Kidney epithelial cell (primary cell): ENCODE measurements around the gene NPB. TPM values are rescaled to one million over a fixed set of nuclear protein-coding genes. Genes with fewer than 3 reads are reported as not detected.

Experiments
- DNase-seq: peaks from one replicate; pipeline ENCODE4 v3.0.0-alpha.2; 2010; ENCODE audit warnings: low read depth
- H3K27me3 ChIP-seq: 2 replicates; pipeline ENCODE4 v1.6.0; 2011; ENCODE audit warnings: low read length; ENCODE audit not compliant: control insufficient read depth, insufficient read depth
- H3K36me3 ChIP-seq: 2 replicates; pipeline ENCODE4 v1.5.1; 2011; ENCODE audit warnings: low read length; ENCODE audit not compliant: control insufficient read depth, insufficient read depth
- H3K4me3 ChIP-seq: 2 replicates; pipeline ENCODE4 v1.5.1; 2011; ENCODE audit warnings: low read depth, mild to moderate bottlenecking, control low read depth, low read length
- total RNA-seq: library from RNA; depleted of rRNA; stranded (reverse); fragments of >200 nt; gene quantifications from 2 replicates; pipeline ENCODE4 v1.2.3, GENCODE V29; 2015
- TF ChIP-seq, protein P1 (sequence below): IDR thresholded peaks from 2 replicates; pipeline ENCODE4 v1.5.1; 2011; ENCODE audit warnings: mild to moderate bottlenecking, moderate library complexity, low read length, control low read depth, inconsistent platforms; ENCODE audit not compliant: insufficient read depth, poor library complexity, severe bottlenecking

The NPB gene
- total RNA-seq, 1 donor from 2014 or later = 1.9 TPM

DNA sequence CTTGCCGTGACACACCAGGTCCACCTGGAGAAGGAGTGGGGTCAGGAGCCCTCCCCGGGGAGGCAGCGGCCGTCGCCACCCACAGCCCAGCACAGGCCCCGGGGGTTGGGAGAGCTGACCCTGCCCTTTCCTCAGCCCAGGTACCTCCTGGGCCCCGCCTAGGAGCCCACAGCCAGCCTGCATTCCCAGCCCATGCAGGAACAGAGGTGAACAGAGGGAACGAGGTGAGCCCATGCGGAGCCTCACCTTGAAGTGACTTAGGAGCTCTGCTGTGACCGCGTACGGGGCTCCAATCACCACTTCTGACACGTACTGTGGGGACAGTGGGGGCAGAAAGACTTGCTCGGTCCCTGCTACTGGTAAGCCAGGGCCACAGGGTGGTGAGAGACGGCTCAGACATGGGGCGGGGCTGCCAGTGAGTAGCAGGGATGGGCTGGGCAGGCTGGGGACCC is 3.4 kb downstream of the NPB start:
- Histone ChIP-seq H3K36me3 (no peaks in the 10 kb centered on the region), H3K4me3 (no peak overlapping the region), H3K27me3 (peaks cover 13% of the 10 kb centered on the region)
- no peak for DNase-seq
- TF ChIP-seq, protein P1, sequence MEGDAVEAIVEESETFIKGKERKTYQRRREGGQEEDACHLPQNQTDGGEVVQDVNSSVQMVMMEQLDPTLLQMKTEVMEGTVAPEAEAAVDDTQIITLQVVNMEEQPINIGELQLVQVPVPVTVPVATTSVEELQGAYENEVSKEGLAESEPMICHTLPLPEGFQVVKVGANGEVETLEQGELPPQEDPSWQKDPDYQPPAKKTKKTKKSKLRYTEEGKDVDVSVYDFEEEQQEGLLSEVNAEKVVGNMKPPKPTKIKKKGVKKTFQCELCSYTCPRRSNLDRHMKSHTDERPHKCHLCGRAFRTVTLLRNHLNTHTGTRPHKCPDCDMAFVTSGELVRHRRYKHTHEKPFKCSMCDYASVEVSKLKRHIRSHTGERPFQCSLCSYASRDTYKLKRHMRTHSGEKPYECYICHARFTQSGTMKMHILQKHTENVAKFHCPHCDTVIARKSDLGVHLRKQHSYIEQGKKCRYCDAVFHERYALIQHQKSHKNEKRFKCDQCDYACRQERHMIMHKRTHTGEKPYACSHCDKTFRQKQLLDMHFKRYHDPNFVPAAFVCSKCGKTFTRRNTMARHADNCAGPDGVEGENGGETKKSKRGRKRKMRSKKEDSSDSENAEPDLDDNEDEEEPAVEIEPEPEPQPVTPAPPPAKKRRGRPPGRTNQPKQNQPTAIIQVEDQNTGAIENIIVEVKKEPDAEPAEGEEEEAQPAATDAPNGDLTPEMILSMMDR = no peak

DNA sequence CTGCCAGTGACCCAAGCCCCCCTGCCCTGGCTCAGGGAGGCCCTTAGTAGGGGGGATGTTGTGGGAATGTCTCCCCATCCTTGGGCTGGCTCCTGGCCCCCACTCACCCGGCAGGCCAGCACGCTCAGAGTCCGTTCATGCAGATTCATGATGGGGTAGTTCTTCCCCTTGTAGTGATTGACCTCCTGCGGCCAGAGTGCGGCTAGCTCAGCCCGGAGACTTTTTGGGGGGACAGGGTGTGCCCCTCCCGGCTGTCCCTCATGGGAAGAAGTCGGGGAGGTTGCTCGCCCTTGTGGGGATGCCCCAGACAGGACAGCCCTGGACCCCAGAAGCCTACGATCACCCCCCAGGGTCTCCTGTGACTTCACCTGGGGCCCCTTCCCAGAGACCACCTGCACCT is 4.0 kb downstream of the NPB start:
- DNase-seq = no peak
- Histone ChIP-seq H3K27me3 (peaks cover 13% of the 10 kb centered on the region), H3K4me3 (no peak overlapping the region), H3K36me3 (no peaks in the 10 kb centered on the region)
- TF ChIP-seq, protein P1 = no peak

DNA sequence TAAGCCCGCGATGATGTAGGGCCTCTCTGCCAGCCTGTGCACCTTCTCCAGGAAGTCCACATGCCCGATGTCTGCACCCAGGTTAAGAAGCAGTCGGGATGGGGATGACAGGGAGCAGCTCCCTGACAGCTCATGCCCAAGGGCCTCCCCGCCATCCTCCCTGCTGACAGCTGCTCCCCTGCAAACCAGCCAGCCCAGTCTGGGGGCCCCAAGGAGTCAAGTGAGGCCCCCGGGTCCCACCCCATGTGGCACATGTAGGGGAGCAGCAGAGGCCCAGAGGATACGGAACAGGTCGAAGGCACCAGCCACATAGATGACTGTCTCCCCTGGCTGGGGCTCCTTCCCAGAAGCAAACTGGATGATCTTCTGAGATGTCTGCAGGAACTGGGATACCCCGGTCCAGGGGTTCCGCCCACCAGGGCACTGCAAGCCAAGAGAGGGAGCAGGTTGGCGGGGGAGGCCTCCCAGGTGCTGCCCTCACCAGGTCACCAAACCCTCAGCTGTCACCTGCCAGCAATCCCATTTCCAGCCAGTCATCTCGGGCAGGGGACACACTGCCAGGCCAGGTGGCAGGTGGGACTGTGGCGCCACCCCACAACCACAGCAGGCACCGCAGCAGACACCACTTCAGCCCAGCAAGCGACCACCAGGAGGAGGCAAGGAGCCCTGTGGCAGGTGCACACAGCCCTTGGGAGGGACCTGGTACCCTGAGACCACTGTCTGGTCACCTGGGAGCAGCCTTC is 4.6 kb downstream of the NPB start:
- Histone ChIP-seq H3K27me3 (peaks cover 9% of the 10 kb centered on the region), H3K36me3 (no peaks in the 10 kb centered on the region), H3K4me3 (no peak overlapping the region)
- TF ChIP-seq, protein P1 = peak; percentile 42
- DNase-seq = no peak

DNA sequence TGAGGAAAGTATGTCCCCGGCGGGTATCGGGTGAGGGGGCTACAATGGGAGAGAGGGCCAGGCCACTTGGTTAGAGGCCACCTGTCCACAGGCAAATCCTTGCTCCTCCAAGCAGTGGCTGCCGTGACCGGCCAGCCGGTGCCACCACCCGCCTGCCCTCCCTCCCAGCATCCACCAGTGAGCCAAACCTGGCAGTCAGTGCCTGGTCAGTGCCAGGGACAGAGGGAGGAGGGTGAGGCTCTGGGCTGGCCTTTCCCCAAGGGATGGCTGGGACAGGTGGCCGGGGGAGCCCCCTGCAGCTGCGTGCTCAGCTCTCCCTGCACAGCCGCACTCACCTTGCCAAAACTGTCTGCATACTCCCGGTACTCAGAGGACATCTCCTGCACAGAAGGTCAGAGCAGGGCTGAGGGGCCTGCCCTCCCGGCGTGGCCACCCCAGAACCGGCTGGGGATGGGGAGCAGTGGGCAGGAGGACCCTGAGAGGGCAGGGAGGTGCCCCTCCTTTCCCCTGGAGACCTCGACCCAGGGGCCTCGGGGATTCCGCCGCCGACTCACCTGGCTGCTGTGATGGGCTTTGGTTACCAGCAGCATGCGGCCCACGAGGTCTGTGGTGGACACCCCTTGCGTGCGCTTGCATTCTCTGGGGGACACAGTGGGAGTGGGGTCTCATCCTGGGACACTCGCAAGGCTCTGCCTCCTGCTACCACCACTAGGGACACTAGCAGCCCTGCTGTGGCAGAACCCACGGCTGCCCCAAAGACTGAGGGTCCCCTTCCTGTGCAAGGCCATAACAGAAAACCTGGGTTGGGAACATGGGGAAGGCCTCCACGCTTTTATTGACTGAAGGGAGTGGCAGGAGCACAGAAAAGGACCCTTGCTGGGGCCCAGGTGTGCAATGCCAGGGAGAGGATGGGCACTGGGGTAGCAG is 5.4 kb downstream of the NPB start:
- no peaks in the 10 kb centered on the region for H3K36me3 ChIP-seq
- DNase-seq = no peak

DNA sequence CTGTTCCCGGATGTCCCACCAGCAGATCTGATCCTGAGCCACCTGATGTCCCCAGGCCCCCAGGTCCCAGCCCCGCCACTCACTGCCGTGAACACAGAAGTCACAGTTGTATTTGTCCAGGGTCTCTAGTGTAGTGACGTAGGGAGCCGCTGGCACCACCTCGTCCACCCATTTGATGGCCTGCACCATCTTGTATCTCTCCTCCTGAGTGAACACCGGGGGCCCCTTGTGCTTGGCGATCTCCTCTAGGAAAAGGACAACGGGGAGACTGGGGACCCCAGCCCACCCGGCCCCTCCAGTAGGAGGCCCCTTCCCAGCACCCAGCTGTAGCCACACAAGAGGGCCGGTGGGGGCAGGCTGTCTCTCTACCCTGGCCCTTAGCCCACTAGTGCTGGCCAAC is 6.8 kb downstream of the NPB start:
- H3K36me3 ChIP-seq = peaks cover 1% of the 10 kb centered on the region

More for the DNA sequence above, 5.4 kb downstream of the NPB start:
- TF ChIP-seq, protein P1 = no peak
- H3K4me3 ChIP-seq = no peak overlapping the region
- H3K27me3 ChIP-seq = peaks cover 4% of the 10 kb centered on the region

More for the DNA sequence above, 6.8 kb downstream of the NPB start:
- Histone ChIP-seq H3K27me3 (no peaks in the 10 kb centered on the region), H3K4me3 (no peak overlapping the region)
- TF ChIP-seq, protein P1 = no peak
- no peak for DNase-seq
